Peyer's patch (tissue), 4 donors: ENCODE data around the gene COLGALT1. TPM values are rescaled to one million over a fixed set of nuclear protein-coding genes. Genes with fewer than 3 reads are reported as not detected.
A peak's percentile ranks its signal among the peaks of the same experiment; 100 is the strongest.
"Not testable (repeated sequence)": the region's sequence is repeated elsewhere in the genome, so short reads cannot be mapped to it uniquely, and the experiment has no call there.

ENCODE experiments used
- DNase-seq, 3 donors: peaks; one replicate each; pipeline ENCODE4 v3.0.0-alpha.2; 2017 to 2019
- H3K27ac ChIP-seq, 4 donors: fragments of 200-600 bp; sonication (generic); one replicate each; pipeline ENCODE4 v1.5.1; 2016 to 2019
- H3K27me3 ChIP-seq, 2 donors: fragments of 200-600 bp; sonication (generic); one replicate each; pipeline ENCODE4 v1.5.1; 2019
- H3K36me3 ChIP-seq, 3 donors: fragments of 200-600 bp; sonication (generic); one replicate each; pipeline ENCODE4 v1.5.1; 2016 to 2019
- H3K4me1 ChIP-seq, 4 donors: fragments of 200-600 bp; sonication (generic); one replicate each; pipeline ENCODE4 v1.5.1; 2016 to 2019
- H3K4me3 ChIP-seq, 4 donors: fragments of 200-600 bp; sonication (generic); 1 replicate in 3 of 4; 2 replicates in 1 of 4; pipeline ENCODE4 v1.5.1; 2016 to 2019; ENCODE audit warnings: mild to moderate bottlenecking in 1 of 4
- H3K9me3 ChIP-seq, 4 donors: fragments of 200-600 bp; sonication (generic); one replicate each; pipeline ENCODE4 v1.5.1; 2016 to 2019; ENCODE audit warnings: mild to moderate bottlenecking in 1 of 4
- CTCF ChIP-seq, 6 experiments: fragments of 450-650 bp in 4 of 6; fragments of 200-600 bp in 2 of 6; sonication (generic) in 1 of 6; IDR thresholded peaks; one replicate each; pipeline ENCODE4 v1.5.1; 2017 to 2019; ENCODE audit warnings: antibody characterized with exemption in 6 of 6, mild to moderate bottlenecking in 3 of 6, moderate library complexity in 1 of 6
- POLR2A ChIP-seq, 2 donors: fragments of 450-650 bp; IDR thresholded peaks; one replicate each; pipeline ENCODE4 v1.5.1; 2017; ENCODE audit warnings: antibody characterized with exemption in 2 of 2, mild to moderate bottlenecking in 2 of 2, moderate library complexity in 2 of 2
- total RNA-seq, 4 donors: library from RNA; depleted of rRNA; stranded (reverse); fragments of >200 nt; gene quantifications; one replicate each; pipeline ENCODE4 v1.1.0, GENCODE V29; 2016

Gene COLGALT1
- total RNA-seq, 4 donors from 2014 or later, result 24.7 to 79.2 (median 48.9) TPM

GRCh38 chr19:17549085-17549740 lies 6.2 kb upstream of the COLGALT1 start:
- Histone ChIP-seq H3K9me3 (no peaks in the 10 kb centered on the region), H3K27ac (no peak overlapping the region), H3K27me3 (no peaks in the 10 kb centered on the region), H3K4me1 (no peaks in the 10 kb centered on the region), H3K4me3 (no peak overlapping the region), H3K36me3 (no peaks in the 10 kb centered on the region)
- DNase-seq, result no peak
- TF ChIP-seq CTCF (IDR thresholded peaks at IDR 0.05), result no peak
- no peak for TF ChIP-seq POLR2A (IDR thresholded peaks at IDR 0.05)

GRCh38 chr19:17550076-17550667 lies 5.3 kb upstream of the COLGALT1 start:
- DNase-seq, result no peak
- Histone ChIP-seq H3K27me3 (no peaks in the 10 kb centered on the region), H3K4me1 (peaks cover 0 to 2% (median 0%) of the 10 kb centered on the region in 4 donors), H3K9me3 (no peaks in the 10 kb centered on the region), H3K36me3 (no peaks in the 10 kb centered on the region), H3K4me3 (no peak overlapping the region), H3K27ac (no peak overlapping the region)
- no peak for TF ChIP-seq POLR2A (IDR thresholded peaks at IDR 0.05)
- no peak for TF ChIP-seq CTCF (IDR thresholded peaks at IDR 0.05)

- H3K4me3 ChIP-seq, DNase-seq, H3K36me3 ChIP-seq, H3K27me3 ChIP-seq, H3K9me3 ChIP-seq: not testable (repeated sequence)
- Histone ChIP-seq H3K27ac (peak overlapping the region in 1 of 4 donors; percentile 1), H3K4me1 (peaks cover 0 to 14% (median 0%) of the 10 kb centered on the region in 4 donors)
These were observed 2.7 kb upstream of the COLGALT1 start for GRCh38 chr19:17552735-17553134.

- TF ChIP-seq POLR2A (IDR thresholded peaks at IDR 0.05) (no peak), CTCF (IDR thresholded peaks at IDR 0.05) (no peak)
- Histone ChIP-seq H3K4me3 (no peak overlapping the region), H3K36me3 (peaks cover 0 to 5% (median 0%) of the 10 kb centered on the region in 3 donors), H3K9me3 (no peaks in the 10 kb centered on the region), H3K27ac (peak overlapping the region in 3 of 4 donors; percentile 1 to 31 (median 16)), H3K4me1 (peaks cover 0 to 14% (median 0%) of the 10 kb centered on the region in 4 donors), H3K27me3 (no peaks in the 10 kb centered on the region)
- peak in 1 of 3 donors; percentile 62 for DNase-seq
These were observed 2.2 kb upstream of the COLGALT1 start for GRCh38 chr19:17553256-17553655.

- Histone ChIP-seq H3K36me3 (peaks cover 0 to 20% (median 0%) of the 10 kb centered on the region in 3 donors), H3K4me1 (peaks cover 0 to 18% (median 0%) of the 10 kb centered on the region in 4 donors), H3K4me3 (peak overlapping the region; percentile 76 to 95 (median 82)), H3K9me3 (no peaks in the 10 kb centered on the region), H3K27me3 (no peaks in the 10 kb centered on the region), H3K27ac (peak overlapping the region; percentile 21 to 89 (median 84))
- DNase-seq, result no peak
- TF ChIP-seq CTCF (IDR thresholded peaks at IDR 0.05), result no peak
- TF ChIP-seq POLR2A (IDR thresholded peaks at IDR 0.05), result no peak
These were observed 425 bp upstream of the COLGALT1 start for GRCh38 chr19:17554968-17555479.
